Measurements from ENCODE around the gene CAPZA1. TPM values are rescaled to one million over a fixed set of nuclear protein-coding genes. Genes with fewer than 3 reads are reported as not detected.
"Not testable (repeated sequence)": the region's sequence is repeated elsewhere in the genome, so short reads cannot be mapped to it uniquely, and the experiment has no call there.

CAPZA1 gene
- total RNA-seq, 2 experiments from 2014 or later, result 231 to 242 TPM

DNA sequence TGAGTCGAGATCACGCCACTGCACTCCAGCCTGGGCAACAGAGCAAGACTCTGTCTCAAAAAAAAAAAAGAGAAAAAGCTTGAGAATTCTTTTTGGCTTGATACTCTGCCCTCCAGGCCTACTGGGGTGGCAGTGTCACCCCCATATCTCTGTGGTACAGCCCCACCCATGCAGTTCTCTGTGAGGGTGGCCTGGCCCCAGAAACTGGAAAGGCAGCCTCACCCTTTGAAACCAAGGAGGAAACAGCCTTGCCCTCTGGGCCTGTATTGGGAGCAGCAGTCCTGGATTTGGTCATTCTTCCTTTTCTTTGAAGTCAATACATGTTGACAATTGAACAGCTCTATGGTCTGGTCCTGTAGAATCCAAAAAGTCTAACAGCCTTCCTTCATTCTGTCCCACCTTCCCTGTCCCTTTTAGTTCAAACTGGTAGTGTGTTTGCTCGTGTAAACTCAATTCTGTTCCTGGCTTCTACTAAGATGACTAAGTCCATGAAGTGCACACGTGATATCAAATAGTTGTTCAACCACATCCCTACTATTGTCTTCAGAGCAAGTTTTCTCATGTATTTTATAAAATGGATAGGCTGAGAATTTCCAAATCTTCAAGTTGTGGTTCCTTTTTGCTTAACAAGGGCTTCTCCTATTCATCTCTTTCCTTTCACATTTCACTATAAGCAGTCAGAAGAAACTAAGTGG, 13.9 kb upstream of the CAPZA1 start:
- H3K36me3 Mint-ChIP-seq (ENCODE audit: low read depth), result peaks cover 23% of the 10 kb centered on the region

DNA sequence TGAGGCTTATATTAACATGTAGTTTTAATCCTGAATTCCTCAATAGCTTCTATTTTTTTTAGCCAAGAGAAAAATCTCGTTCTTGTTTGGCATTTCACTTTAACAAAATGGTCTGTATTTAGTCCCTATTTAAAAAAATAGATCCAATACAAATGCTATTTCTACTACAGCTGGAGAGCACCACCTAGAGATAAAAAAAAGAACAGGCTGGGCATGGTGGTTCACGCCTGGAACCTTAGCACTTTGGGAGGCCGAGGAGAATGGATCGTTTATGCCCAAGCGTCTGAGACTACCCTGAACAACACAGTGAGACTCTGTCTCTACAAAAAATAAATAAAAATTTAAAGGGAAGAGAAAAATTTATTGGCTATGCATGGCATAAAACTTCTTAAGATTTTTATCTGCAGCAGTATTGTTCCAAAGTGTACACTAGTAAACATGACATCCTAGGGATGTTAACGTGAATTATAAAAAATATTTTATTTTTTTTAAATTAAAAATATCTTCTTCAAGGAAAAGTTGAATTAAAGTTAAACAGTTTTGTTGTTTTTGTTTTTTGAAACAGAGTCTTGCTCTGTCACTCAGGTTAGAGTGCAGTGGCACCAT, 5.1 kb upstream of the CAPZA1 start:
- DNase-seq, result peak; percentile 25
- Mint-ChIP-seq H3K4me1 (ENCODE audit: low read depth) (peaks cover 15% of the 10 kb centered on the region), H3K4me3 (no peak overlapping the region), H3K27me3 (ENCODE audit: low read depth) (no peaks in the 10 kb centered on the region), H3K27ac (no peak overlapping the region), H3K9me3 (no peaks in the 10 kb centered on the region), H3K36me3 (ENCODE audit: low read depth) (peaks cover 19% of the 10 kb centered on the region)
- CTCF ChIA-PET, result interaction anchor here (0.6 to 3.3 kb wide), 10 partner anchors 34 to 243 kb away, joined by 3 to 19 read pairs (median 4); partner anchors contain the start of genes MOV10 and PPM1J
- intact Hi-C loops (cut with micrococcal nuclease), result loop anchor here (1.0 to 5.0 kb wide), 4 partner anchors 112 to 1732 kb away; partner anchors contain the start of gene PTPN22

More for the DNA sequence above, 13.9 kb upstream of the CAPZA1 start:
- no peak for DNase-seq
- H3K27me3 Mint-ChIP-seq (ENCODE audit: low read depth), result no peaks in the 10 kb centered on the region
- no peak overlapping the region for H3K27ac Mint-ChIP-seq
- no peaks in the 10 kb centered on the region for H3K9me3 Mint-ChIP-seq
- peaks cover 4% of the 10 kb centered on the region for H3K4me1 Mint-ChIP-seq (ENCODE audit: low read depth)
- no peak overlapping the region for H3K4me3 Mint-ChIP-seq
- CTCF ChIA-PET, result interaction anchor here (0.9 kb wide), 1 partner anchor 10 kb away, joined by 3 read pairs; no protein-coding TSS in a partner anchor
- intact Hi-C loops (cut with micrococcal nuclease), result no loop called here

DNA sequence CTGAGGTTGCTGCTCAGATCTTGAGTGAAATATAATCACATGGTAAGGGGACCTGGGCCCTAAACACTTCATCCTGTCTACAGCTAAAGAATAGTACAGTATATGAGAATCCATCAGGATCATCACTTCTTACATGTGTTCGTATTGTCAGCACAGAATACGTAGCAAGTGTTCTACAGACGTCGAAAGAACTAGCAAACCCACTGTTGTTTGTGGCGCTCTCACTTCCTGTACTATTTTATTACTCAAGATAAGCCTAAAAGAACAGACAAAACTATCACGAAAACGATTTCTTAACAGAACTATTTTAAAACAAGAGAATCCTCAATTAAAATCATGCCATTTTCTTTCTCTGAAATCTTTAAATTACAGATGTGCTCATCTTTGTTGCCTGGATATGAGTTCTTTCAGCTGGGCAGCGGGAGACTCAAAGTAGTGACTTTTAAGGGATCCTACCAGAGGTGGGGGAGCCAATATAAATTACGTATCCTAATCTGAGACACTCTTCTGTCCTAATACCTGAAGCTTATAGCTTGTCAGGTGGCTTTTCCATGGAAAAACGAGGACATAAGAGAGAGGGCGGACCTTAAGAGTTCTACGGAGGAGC, 1.4 kb upstream of the CAPZA1 start:
- H3K4me1 Mint-ChIP-seq (ENCODE audit: low read depth), result peaks cover 36% of the 10 kb centered on the region
- peak overlapping the region; percentile 100 for H3K27ac Mint-ChIP-seq
- H3K4me3 Mint-ChIP-seq, result peak overlapping the region; percentile 99
- no peaks in the 10 kb centered on the region for H3K9me3 Mint-ChIP-seq
- H3K27me3 Mint-ChIP-seq (ENCODE audit: low read depth), result no peaks in the 10 kb centered on the region
- CTCF ChIA-PET, result interaction anchor here (0.6 to 1.6 kb wide), 4 partner anchors 86 to 240 kb away, joined by 3 to 5 read pairs (median 3); no protein-coding TSS in a partner anchor
- H3K36me3 Mint-ChIP-seq (ENCODE audit: low read depth), result peaks cover 26% of the 10 kb centered on the region
- intact Hi-C loops (cut with micrococcal nuclease), result loop anchor here (1.0 to 5.0 kb wide), 6 partner anchors 109 to 1736 kb away; partner anchors contain the start of genes ATP5PB, CTTNBP2NL, LRIG2 and PTPN22
- peak; percentile 42 for DNase-seq

DNA sequence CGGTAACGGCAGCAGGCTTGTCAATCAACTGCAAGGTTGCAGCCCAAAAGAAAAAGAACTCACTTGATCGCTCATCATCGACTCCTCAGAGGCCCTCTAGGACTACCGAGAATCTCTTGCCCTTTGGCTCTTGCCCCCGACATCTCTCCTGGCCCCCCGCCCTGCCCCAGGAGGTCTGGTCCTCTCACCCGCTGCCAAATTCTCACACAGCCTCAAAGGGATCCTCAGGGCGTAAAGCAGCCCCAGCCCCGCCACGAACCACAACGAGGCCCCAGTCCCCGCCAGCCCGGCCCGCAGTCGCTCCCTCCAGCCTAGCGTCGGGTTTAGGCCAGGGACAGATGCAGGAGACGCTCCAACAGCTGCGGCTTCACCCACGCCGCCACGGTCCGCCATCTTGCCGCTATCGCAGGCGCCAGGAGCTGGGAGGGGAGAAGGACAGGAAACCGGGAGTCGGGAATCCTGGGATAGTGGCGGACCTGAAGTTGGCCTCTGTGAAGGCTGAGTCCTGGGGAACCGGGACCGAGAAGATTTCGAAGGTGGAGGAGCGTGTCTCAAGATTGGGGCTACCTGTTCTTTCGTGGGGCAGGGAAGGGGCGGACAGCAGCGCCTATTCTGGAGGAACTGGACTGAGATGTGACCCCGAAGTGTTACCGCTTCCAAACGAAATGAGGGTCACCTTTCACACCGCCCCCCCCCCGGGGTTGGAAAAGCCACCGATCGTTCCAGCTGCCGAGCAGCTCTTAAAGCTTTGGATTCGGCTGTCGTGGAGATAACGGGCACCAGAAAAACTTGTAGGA, 713 bp upstream of the CAPZA1 start, which contains the start of gene ST7L:
Gene ST7L (minus strand): TSS at position 421 of the 797 bp plus-strand sequence. CDS start 28 bp downstream, at position 393.
- Mint-ChIP-seq H3K9me3 (no peaks in the 10 kb centered on the region), H3K4me1 (ENCODE audit: low read depth) (peaks cover 40% of the 10 kb centered on the region), H3K36me3 (ENCODE audit: low read depth) (peaks cover 26% of the 10 kb centered on the region), H3K27me3 (ENCODE audit: low read depth) (no peaks in the 10 kb centered on the region), H3K4me3 (peak within 1 kb of the TSS; percentile 99), H3K27ac (peak within 1 kb of the TSS; percentile 100)
- intact Hi-C loops (cut with micrococcal nuclease), result loop anchor here (1.0 to 5.0 kb wide), 10 partner anchors 86 to 1737 kb away; partner anchors contain the start of genes ATP5PB, CTTNBP2NL, DDX20 and LRIG2
- CTCF ChIA-PET, result interaction anchor here (0.6 to 1.1 kb wide), 3 partner anchors 56 to 241 kb away, joined by 3 read pairs; partner anchors contain the start of gene MOV10
- peak; percentile 63 for DNase-seq

DNA sequence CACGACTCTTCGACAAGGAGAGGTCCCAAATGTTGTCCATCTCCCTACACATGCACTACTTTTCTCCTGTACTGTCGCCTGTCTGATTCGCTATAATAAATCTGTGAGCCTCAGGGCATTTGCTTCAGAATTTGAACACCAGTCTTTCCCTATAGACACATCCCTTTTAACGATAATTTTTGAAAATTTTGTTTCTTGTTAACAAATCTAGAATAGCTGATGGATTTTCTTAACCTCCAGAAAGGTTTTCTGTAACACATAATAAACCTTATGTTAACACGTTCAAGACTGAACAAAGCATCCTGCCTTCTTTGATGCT, 704 bp downstream of the CAPZA1 start:
- Mint-ChIP-seq H3K27me3 (ENCODE audit: low read depth) (no peaks in the 10 kb centered on the region), H3K27ac (peak overlapping the region; percentile 100), H3K4me3 (peak overlapping the region; percentile 99), H3K9me3 (no peaks in the 10 kb centered on the region), H3K4me1 (ENCODE audit: low read depth) (peaks cover 54% of the 10 kb centered on the region), H3K36me3 (ENCODE audit: low read depth) (peaks cover 39% of the 10 kb centered on the region)
- intact Hi-C loops (cut with micrococcal nuclease), result loop anchor here (1.0 to 10.0 kb wide), 2 partner anchors 47 to 1314 kb away; no protein-coding TSS in a partner anchor
- no peak for DNase-seq
- CTCF ChIA-PET, result no interaction called here

DNA sequence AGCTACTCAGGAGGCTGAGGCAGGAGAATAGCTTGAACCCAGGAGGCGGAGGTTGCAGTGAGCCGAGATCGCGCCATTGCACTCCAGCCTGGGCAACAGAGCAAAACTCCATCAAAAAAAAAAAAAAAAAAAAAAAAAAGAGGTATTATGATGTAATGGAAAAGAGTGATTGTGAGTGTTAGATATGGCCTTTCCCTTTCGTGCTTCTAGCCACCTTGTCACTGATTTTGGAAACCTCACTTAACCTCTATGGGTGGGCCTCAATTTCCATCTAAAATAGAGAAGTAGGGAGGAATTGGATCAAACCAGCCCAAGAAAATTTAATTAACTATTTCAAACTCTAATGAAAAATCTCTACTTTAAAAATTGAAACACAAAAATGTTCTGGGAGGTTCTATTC, 4.9 kb downstream of the CAPZA1 start:
- H3K36me3 Mint-ChIP-seq (ENCODE audit: low read depth), result peaks cover 56% of the 10 kb centered on the region
- H3K27ac Mint-ChIP-seq, result peak overlapping the region; percentile 85
- intact Hi-C loops (cut with micrococcal nuclease), result loop anchor here (10.0 kb wide), 1 partner anchor 1310 kb away; no protein-coding TSS in a partner anchor
- H3K27me3 Mint-ChIP-seq (ENCODE audit: low read depth); H3K4me3 Mint-ChIP-seq; H3K9me3 Mint-ChIP-seq; CTCF ChIA-PET; DNase-seq: not testable (repeated sequence)
- peaks cover 75% of the 10 kb centered on the region for H3K4me1 Mint-ChIP-seq (ENCODE audit: low read depth)

DNA sequence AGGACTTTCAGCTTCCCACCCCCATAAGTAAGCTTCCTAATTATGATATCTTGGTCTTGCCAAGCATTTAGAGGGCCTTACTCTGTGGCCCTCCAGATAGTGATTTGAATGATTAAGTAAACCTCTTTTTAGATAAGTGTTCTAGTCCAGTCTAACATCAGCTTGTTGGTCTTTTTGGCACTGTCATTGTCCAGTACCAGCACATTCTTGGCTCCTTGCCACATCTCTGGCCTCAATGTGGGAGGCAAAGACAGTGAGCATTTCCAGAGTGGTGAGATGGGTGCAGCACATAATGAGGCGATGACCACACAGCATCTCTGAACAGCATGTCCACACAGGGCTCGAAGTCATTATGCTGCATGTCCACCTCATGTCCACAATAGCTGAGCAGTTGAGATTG, 6.1 kb downstream of the CAPZA1 start:
- no peak for DNase-seq
- H3K9me3 Mint-ChIP-seq, result no peaks in the 10 kb centered on the region
- intact Hi-C loops (cut with micrococcal nuclease), result loop anchor here (10.0 kb wide), 1 partner anchor 1309 kb away; no protein-coding TSS in a partner anchor
- no peaks in the 10 kb centered on the region for H3K27me3 Mint-ChIP-seq (ENCODE audit: low read depth)
- CTCF ChIA-PET, result interaction anchor here (0.7 kb wide), 1 partner anchor 22 kb away, joined by 3 read pairs; no protein-coding TSS in a partner anchor
- H3K4me3 Mint-ChIP-seq, result no peak overlapping the region
- H3K27ac Mint-ChIP-seq, result peak overlapping the region; percentile 63
- H3K4me1 Mint-ChIP-seq (ENCODE audit: low read depth), result peaks cover 81% of the 10 kb centered on the region
- H3K36me3 Mint-ChIP-seq (ENCODE audit: low read depth), result peaks cover 54% of the 10 kb centered on the region

DNA sequence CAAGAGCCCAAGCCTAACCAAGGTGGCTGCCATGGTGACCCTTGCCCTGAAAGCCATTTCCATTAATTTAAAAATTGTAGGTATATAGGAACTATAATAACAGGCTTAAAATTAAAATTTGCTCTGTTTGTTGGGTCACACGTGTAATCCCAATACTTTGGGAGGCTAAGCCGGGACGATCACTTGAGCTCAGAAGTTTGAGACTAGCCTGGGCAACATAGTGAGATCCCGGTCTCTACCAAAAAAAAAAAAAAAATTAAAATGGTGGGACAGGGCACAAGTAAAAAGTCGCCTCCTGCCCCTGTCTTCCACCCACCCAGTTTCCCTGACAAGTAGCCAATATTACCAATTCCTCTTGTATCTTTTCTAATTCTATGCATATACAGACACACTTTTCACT, 6.6 kb downstream of the CAPZA1 start:
- H3K4me1 Mint-ChIP-seq (ENCODE audit: low read depth), result peaks cover 83% of the 10 kb centered on the region
- H3K9me3 Mint-ChIP-seq, result no peaks in the 10 kb centered on the region
- no peak for DNase-seq
- CTCF ChIA-PET, result interaction anchor here (0.6 kb wide), 1 partner anchor 442 kb away, joined by 5 read pairs; no protein-coding TSS in a partner anchor
- H3K27me3 Mint-ChIP-seq (ENCODE audit: low read depth), result no peaks in the 10 kb centered on the region
- intact Hi-C loops (cut with micrococcal nuclease), result loop anchor here (10.0 kb wide), 1 partner anchor 1309 kb away; no protein-coding TSS in a partner anchor
- H3K27ac Mint-ChIP-seq, result peak overlapping the region; percentile 63
- peaks cover 56% of the 10 kb centered on the region for H3K36me3 Mint-ChIP-seq (ENCODE audit: low read depth)
- no peak overlapping the region for H3K4me3 Mint-ChIP-seq

DNA sequence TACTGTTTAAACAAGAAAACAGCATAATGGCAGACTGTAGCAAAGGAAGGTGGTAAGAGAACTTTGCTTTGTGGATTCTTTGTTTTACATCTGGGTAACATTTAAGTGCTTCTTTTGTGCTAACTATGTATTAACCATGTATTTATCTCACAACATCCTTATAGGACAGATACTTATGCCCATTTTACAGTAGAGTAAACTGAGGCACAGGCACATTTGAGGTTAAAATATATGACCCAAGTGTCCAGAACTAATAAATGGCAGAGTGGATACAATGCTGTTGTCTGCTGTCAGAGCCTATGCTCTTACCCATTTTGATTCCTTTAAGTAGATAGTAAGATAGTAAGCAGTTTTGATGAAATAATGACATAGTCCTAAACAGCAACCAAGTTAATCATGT, 7.3 kb downstream of the CAPZA1 start:
- no peak overlapping the region for H3K27ac Mint-ChIP-seq
- no peaks in the 10 kb centered on the region for H3K27me3 Mint-ChIP-seq (ENCODE audit: low read depth)
- H3K4me1 Mint-ChIP-seq (ENCODE audit: low read depth), result peaks cover 83% of the 10 kb centered on the region
- peaks cover 59% of the 10 kb centered on the region for H3K36me3 Mint-ChIP-seq (ENCODE audit: low read depth)
- no peaks in the 10 kb centered on the region for H3K9me3 Mint-ChIP-seq
- no peak overlapping the region for H3K4me3 Mint-ChIP-seq
- CTCF ChIA-PET, result interaction anchor here (0.6 kb wide), 1 partner anchor 442 kb away, joined by 5 read pairs; no protein-coding TSS in a partner anchor
- no peak for DNase-seq
- intact Hi-C loops (cut with micrococcal nuclease), result loop anchor here (10.0 kb wide), 1 partner anchor 1308 kb away; no protein-coding TSS in a partner anchor

DNA sequence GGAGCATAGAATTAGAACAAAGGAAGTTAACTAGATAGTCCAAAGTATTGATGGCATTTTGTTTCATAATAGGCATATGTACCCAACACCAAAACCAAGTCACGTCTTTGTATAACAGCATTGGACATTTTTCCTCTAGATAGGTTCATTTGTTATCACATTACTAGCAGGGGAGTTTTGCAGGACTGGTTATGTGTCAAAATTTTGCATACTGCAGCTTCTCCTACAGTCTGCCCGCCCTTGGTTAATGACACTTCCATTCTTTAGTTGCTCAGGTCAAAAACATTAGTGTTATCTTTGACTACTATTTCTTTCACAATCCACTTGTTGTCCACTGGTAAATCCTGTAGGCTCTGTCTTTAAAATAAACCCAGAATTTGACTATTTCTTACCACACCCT, 8.9 kb downstream of the CAPZA1 start:
- intact Hi-C loops (cut with micrococcal nuclease), result loop anchor here (10.0 kb wide), 1 partner anchor 1306 kb away; no protein-coding TSS in a partner anchor
- H3K27ac Mint-ChIP-seq, result no peak overlapping the region
- CTCF ChIA-PET, result no interaction called here
- no peak for DNase-seq
- peaks cover 82% of the 10 kb centered on the region for H3K4me1 Mint-ChIP-seq (ENCODE audit: low read depth)
- H3K27me3 Mint-ChIP-seq (ENCODE audit: low read depth), result no peaks in the 10 kb centered on the region
- no peak overlapping the region for H3K4me3 Mint-ChIP-seq
- H3K36me3 Mint-ChIP-seq (ENCODE audit: low read depth), result peaks cover 60% of the 10 kb centered on the region
- no peaks in the 10 kb centered on the region for H3K9me3 Mint-ChIP-seq

DNA sequence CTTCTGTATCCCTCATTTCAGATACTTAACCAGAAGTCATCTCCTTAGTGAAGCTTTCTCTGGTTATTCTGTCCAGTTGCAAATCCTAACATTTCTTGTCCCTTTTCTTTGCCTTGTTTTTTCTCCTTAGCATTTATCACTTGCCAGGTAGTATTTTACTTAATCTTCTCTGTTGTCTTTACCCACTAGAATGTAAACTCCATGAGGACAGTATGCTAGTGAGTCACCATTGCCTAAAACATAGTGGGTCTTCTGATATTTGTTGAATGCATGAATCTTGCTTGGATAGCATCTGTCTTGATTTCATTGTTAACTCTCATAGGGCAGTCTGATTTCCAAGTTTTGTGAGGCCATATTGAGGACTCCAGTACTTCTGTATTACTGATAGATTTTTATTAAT, 9.6 kb downstream of the CAPZA1 start:
- intact Hi-C loops (cut with micrococcal nuclease), result loop anchor here (10.0 kb wide), 1 partner anchor 1306 kb away; no protein-coding TSS in a partner anchor
- DNase-seq, result no peak
- peaks cover 84% of the 10 kb centered on the region for H3K4me1 Mint-ChIP-seq (ENCODE audit: low read depth)
- CTCF ChIA-PET, result interaction anchor here (0.8 kb wide), 1 partner anchor 22 kb away, joined by 3 read pairs; no protein-coding TSS in a partner anchor
- H3K27ac Mint-ChIP-seq, result no peak overlapping the region
- H3K36me3 Mint-ChIP-seq (ENCODE audit: low read depth), result peaks cover 59% of the 10 kb centered on the region
- H3K27me3 Mint-ChIP-seq (ENCODE audit: low read depth), result no peaks in the 10 kb centered on the region
- H3K4me3 Mint-ChIP-seq, result no peak overlapping the region
- no peaks in the 10 kb centered on the region for H3K9me3 Mint-ChIP-seq

Measured in activated naive CD4-positive, alpha-beta T cell treated with anti-CD3 and anti-CD28 coated beads for 36 hours (primary cell).